Measurements from ENCODE around the gene HINT3. TPM values are rescaled to one million over a fixed set of nuclear protein-coding genes. Genes with fewer than 3 reads are reported as not detected.

Gene HINT3
- total RNA-seq (2016; rRNA removed; fragmentation: Illumina TruSeq; extraction: Trizol) (22.8 and 33.0 TPM in 2 replicates), polyA plus RNA-seq (2011; rRNA removed) (2.8 and 3.1 TPM in 2 replicates), polyA minus RNA-seq (2011; rRNA and poly(A)+ RNA removed; ENCODE audit: low replicate concordance) (1.3 and 3.6 TPM in 2 replicates), Bru-seq, nascent RNA (percentile 88 among the genes with signal in this experiment), BruChase-seq, experiment 1, labeled RNA remaining after a 6-hour chase (percentile 90 among the genes with signal in this experiment), BruChase-seq, experiment 2, labeled RNA remaining after a 2-hour chase (percentile 85 among the genes with signal in this experiment)
- 4.3 and 5.0 TPM in 2 replicates for total RNA-seq (2016; cell fraction: cytosol; rRNA removed; fragmentation: Illumina TruSeq; extraction: Trizol; ENCODE audit: low read depth)
- total RNA-seq (2016; cell fraction: insoluble cytoplasmic fraction; rRNA removed; fragmentation: Illumina TruSeq; extraction: Trizol): 22.7 and 34.5 TPM in 2 replicates
- 19.5 and 20.3 TPM in 2 replicates for total RNA-seq (2016; cell fraction: membrane; rRNA removed; fragmentation: Illumina TruSeq; extraction: Trizol)
- total RNA-seq (2016; cell fraction: nucleus; rRNA removed; fragmentation: Illumina TruSeq; extraction: Trizol): 11.8 and 12.4 TPM in 2 replicates
- polyA plus RNA-seq (2011; cell fraction: cytosol; rRNA removed): 2.5 TPM in 2 replicates
- polyA plus RNA-seq (2011; cell fraction: nucleus; rRNA removed): 1.3 and 1.6 TPM in 2 replicates
- polyA plus RNA-seq (2012): 15.9 and 22.1 TPM in 2 replicates
- 4.2 and 5.7 TPM in 2 replicates for polyA plus RNA-seq (2016; cell fraction: cytosol; fragmentation: Illumina TruSeq; extraction: Trizol; ENCODE audit: low read depth)
- 32.2 and 38.6 TPM in 2 replicates for polyA plus RNA-seq (2016; cell fraction: insoluble cytoplasmic fraction; fragmentation: Illumina TruSeq; extraction: Trizol; ENCODE audit: low read depth)
- polyA plus RNA-seq (2016; cell fraction: membrane; fragmentation: Illumina TruSeq; extraction: Trizol; ENCODE audit: low read depth): 14.3 and 16.1 TPM in 2 replicates
- 12.5 and 13.2 TPM in 2 replicates for polyA plus RNA-seq (2016; cell fraction: nucleus; fragmentation: Illumina TruSeq; extraction: Trizol; ENCODE audit: insufficient read depth, low read depth)
- polyA minus RNA-seq (2011; cell fraction: cytosol; rRNA and poly(A)+ RNA removed): 9.3 and 9.5 TPM in 2 replicates
- 4.5 and 5.8 TPM in 2 replicates for polyA minus RNA-seq (2011; cell fraction: nucleus; rRNA and poly(A)+ RNA removed)
- long read RNA-seq, experiment 1, transcript HINT3-201 (5 exons, 3,314 nt): major isoform, 9 of 13 reads
- long read RNA-seq, experiment 1, partial matches to known transcripts: 1 of 13 reads
- long read RNA-seq, experiment 1, other reads (novel, unspliced or antisense): 3 of 13 reads
- long read RNA-seq, experiment 2, partial matches to known transcripts: 0 of 25 reads
- long read RNA-seq, experiment 2, other reads (novel, unspliced or antisense): 21 of 25 reads

GRCh38 chr6:125956506-125957390 is at the start of gene HINT3:
Gene HINT3, plus strand, starts transcription at chr6:125956770. Its CDS starts 208 bp downstream, at chr6:125956978.
- Histone ChIP-seq H3K36me3 (replicated peaks in 1 of 2; ENCODE audit: control insufficient read depth in 1 of 2, insufficient read depth in 2 of 2, low read length in 2 of 2) (peaks cover 0 to 7% of the 10 kb centered on the region in 2 experiments; a peak in 1 of 5 replicates), H3K4me3 (replicated peaks in 1 of 3; ENCODE audit: insufficient read depth in 1 of 3, low read depth in 2 of 3, low read length in 3 of 3) (peak within 1 kb of the TSS; percentile 71 to 99 (median 81)), H4K20me1 (ENCODE audit: insufficient read depth, low read length) (no peaks in the 10 kb centered on the region), H3K9me3 (ENCODE audit: low read length) (no peaks in the 10 kb centered on the region), H3K27me3 (ENCODE audit: control insufficient read depth in 1 of 2, insufficient read depth in 2 of 2, low read length in 2 of 2) (no peaks in the 10 kb centered on the region; a peak in 1 of 5 replicates), H3K79me2 (ENCODE audit: insufficient read depth, low read length) (peaks cover 30% of the 10 kb centered on the region), H3K4me1 (ENCODE audit: insufficient read depth, low read length) (peaks cover 50% of the 10 kb centered on the region), H3K9ac (ENCODE audit: insufficient read depth, low read depth, low read length) (peak within 1 kb of the TSS; percentile 95), H3K4me2 (ENCODE audit: low read depth, low read length) (peak within 1 kb of the TSS; percentile 84), H3K27ac (ENCODE audit: extremely low read length, insufficient read depth, low read length) (peak within 1 kb of the TSS; percentile 88), H2AFZ (ENCODE audit: low read length) (no peak within 1 kb of the TSS)
- ChIA-PET POLR2A (interaction anchor here (0.6 to 3.6 kb wide), 16 partner anchors 12 to 176 kb away, joined by 3 to 71 read pairs (median 6); partner anchors contain the start of genes NCOA7 and TRMT11), CTCF (ENCODE audit: low intra/inter-chr PET ratio, low total read pairs) (interaction anchor here (0.8 to 2.1 kb wide), 5 partner anchors 17 to 98 kb away, joined by 3 to 15 read pairs (median 7); no protein-coding TSS in a partner anchor)
- in situ Hi-C loops (cut with HindIII; ENCODE audit: extremely low pct_ligation_motif_present, low pct_unique_long_range_greater_than_20kb) (loop anchor here (10.0 kb wide), 1 partner anchor 652 kb away; the partner anchor contains the start of gene HDDC2), intact Hi-C loops (cut with micrococcal nuclease; ENCODE audit: unreplicated experiment) (loop anchor here (1.0 kb wide), 3 partner anchors 18 to 176 kb away; no protein-coding TSS in a partner anchor)
- ATAC-seq: peak; percentile 87
- WGBS (ENCODE audit: low lambda C conversion rate): under 1% methylated on average over 36 of the region's 82 CpGs
- no TSS peak for BruUV-seq (replicated peaks)
- peak; percentile 94 for DNase-seq (ENCODE audit: low spot score)
- peak; percentile 81 for FAIRE-seq
- TF ChIP-seq, protein P1, sequence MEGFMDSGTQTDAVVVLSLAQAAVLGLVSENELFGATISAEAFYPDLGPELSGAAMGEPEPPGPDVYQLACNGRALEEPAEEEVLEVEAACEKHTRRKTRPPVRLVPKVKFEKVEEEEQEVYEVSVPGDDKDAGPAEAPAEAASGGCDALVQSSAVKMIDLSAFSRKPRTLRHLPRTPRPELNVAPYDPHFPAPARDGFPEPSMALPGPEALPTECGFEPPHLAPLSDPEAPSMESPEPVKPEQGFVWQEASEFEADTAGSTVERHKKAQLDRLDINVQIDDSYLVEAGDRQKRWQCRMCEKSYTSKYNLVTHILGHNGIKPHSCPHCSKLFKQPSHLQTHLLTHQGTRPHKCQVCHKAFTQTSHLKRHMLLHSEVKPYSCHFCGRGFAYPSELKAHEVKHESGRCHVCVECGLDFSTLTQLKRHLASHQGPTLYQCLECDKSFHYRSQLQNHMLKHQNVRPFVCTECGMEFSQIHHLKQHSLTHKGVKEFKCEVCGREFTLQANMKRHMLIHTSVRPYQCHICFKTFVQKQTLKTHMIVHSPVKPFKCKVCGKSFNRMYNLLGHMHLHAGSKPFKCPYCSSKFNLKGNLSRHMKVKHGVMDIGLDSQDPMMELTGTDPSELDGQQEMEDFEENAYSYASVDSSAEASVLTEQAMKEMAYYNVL (CRISPR knock-in tag; IDR thresholded peaks at IDR 0.05; ENCODE audit: borderline replicate concordance): peak; percentile 89
- TF ChIP-seq ZNF362 (CRISPR knock-in tag; IDR thresholded peaks at IDR 0.05; ENCODE audit: borderline replicate concordance) (peak; percentile 72; the same call in 1 of the 2 replicates), NFE2 (CRISPR knock-in tag; IDR thresholded peaks at IDR 0.05) (no peak), GATAD1 (CRISPR knock-in tag; IDR thresholded peaks at IDR 0.05) (peak; percentile 98), RXRB (CRISPR knock-in tag; IDR thresholded peaks at IDR 0.05; ENCODE audit: borderline replicate concordance) (peak; percentile 83), AKAP8 (CRISPR knock-in tag; IDR thresholded peaks at IDR 0.05) (peak; percentile 66; the same call in 1 of the 2 replicates), ZNF33A (CRISPR knock-in tag; IDR thresholded peaks at IDR 0.05; ENCODE audit: borderline replicate concordance) (peak; percentile 82; the same call in 1 of the 2 replicates), ZSCAN25 (CRISPR knock-in tag; IDR thresholded peaks at IDR 0.05) (peak; percentile 74), ZNF547 (CRISPR knock-in tag; IDR thresholded peaks at IDR 0.05) (peak; percentile 97), ZNF549 (CRISPR knock-in tag; IDR thresholded peaks at IDR 0.05) (no peak; the same call in 1 of the 2 replicates), EP300 (IDR thresholded peaks at IDR 0.05; ENCODE audit: low read depth in 2 of 2, low read length in 2 of 2) (peak; percentile 22 to 73; a peak in 2 of 4 replicates), EP300 (CRISPR knock-in tag; IDR thresholded peaks at IDR 0.05; ENCODE audit: borderline replicate concordance) (peak; percentile 44), RBM22 (optimal IDR thresholded peaks at IDR 0.05; ENCODE audit: low read length) (no peak), ZNF550 (CRISPR knock-in tag; IDR thresholded peaks at IDR 0.05; ENCODE audit: borderline replicate concordance) (peak; percentile 70; the same call in 1 of the 2 replicates)
